Ishikawa (cell line): ENCODE results near the gene TPH2.

Source experiments
- EP300 ChIP-seq: IDR thresholded peaks from 2 replicates; pipeline ENCODE4 v1.6.1; 2012; ENCODE audit warnings: borderline replicate concordance
- FOXM1 ChIP-seq: IDR thresholded peaks from 2 replicates; pipeline ENCODE4 v1.6.1; 2012; ENCODE audit warnings: low read depth, borderline replicate concordance
- NFIC ChIP-seq: IDR thresholded peaks from 2 replicates; pipeline ENCODE4 v1.6.1; 2012
- RAD21 ChIP-seq: IDR thresholded peaks from 2 replicates; pipeline ENCODE4 v1.6.1; 2012; ENCODE audit warnings: low read depth
- REST ChIP-seq: IDR thresholded peaks from 2 replicates; pipeline ENCODE4 v1.6.1; 2012; ENCODE audit warnings: low read depth, mild to moderate bottlenecking
- TCF12 ChIP-seq: IDR thresholded peaks from 2 replicates; pipeline ENCODE4 v1.6.1; 2012; ENCODE audit warnings: low read depth
- YY1 ChIP-seq: IDR thresholded peaks from 2 replicates; pipeline ENCODE4 v1.6.1; 2012; ENCODE audit warnings: low read depth

GRCh38 chr12:71994715-71995114 is 56.1 kb downstream of the TPH2 start:
- no peak for TF ChIP-seq NFIC
- TF ChIP-seq YY1: no peak
- no peak for TF ChIP-seq EP300
- no peak for TF ChIP-seq REST
- TF ChIP-seq RAD21: no peak
- TF ChIP-seq FOXM1: no peak
- TF ChIP-seq TCF12: no peak
